ENCODE data around the gene MAPKBP1.

The MAPKBP1 gene

DNA sequence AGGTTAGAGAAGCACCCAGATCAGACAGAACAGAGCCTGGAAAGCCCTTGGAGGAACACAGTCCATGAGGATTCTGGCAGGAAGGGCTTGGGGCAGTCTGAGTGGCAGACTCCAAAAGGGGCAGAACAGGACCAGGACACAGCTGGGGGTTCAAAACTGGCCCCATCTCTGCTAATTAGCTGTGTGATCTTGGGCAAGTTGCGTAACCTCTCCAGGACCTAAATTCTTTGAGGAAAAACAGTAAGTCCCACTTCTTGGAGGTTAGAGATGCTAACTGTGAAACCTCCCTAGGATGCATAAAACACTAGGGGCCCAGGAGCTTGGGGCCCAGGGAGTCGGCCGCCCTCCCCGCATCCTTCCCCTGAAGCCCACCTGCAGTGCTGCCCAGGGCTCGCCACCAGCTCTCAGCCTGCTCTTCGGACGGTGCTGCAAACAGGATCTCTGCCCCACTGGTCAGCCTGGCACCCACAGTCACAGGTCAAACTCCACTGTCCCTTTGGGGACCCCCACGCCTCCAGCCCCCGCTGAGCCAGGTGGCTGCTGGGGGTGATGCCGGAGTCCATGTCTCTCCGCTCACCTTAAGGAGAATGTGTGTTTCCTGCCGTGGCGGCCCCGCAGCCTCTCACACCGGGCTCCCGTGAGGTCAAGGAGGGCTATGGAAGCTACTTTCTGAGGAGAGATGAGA lies 76.3 kb downstream of the MAPKBP1 start:
- no peak for DNase-seq (ENCODE audit: low read depth)

DNA sequence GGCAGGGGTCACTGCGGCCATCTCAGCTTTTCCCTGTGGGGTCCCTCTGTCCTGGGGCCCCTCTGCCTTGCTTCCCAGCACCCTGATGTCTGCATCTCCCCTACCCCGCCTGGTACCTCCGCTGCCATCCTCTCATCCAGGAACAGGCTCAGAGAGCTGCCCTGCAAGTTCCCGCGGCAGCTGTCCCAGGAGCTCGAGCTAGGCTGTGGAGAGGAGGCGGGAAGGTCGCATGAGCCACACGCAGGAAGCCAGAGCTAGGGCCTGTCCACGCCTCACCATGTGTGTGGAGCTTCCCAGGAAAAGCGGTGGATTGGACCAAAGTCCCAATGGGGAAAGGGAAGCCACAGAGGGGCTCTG lies 76.9 kb downstream of the MAPKBP1 start:
- DNase-seq (ENCODE audit: low read depth): no peak

DNA sequence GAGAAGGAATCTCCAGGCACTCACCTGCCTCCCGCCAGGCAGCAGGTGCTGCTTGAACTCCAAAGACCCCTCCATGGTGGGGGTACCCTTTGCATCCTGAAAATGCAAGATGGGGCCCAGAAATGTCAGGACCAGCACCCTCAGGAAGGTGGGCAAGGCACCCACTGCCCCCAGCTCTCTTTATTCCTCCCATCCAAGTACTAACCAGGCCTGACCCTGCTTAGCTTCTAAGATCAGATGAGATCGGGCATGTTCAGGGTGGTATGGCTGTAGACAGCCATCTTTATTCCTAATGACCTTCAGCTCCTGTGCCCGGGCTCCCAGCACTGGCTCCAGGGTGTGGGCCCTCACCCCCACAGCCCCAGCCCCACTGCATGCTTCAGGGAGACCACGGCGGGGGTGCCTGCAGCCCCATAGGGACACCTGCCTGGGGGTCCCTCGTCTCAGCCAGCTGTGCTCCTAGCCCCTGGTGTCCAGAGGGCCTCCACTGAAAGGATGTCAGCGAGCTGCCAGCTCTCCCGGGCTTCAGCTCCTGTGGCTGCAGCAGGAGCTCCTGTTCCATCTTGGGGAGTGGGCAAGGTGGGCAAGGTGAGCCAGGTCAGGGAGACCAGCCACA lies 77.6 kb downstream of the MAPKBP1 start:
- no peak for DNase-seq (ENCODE audit: low read depth)

DNA sequence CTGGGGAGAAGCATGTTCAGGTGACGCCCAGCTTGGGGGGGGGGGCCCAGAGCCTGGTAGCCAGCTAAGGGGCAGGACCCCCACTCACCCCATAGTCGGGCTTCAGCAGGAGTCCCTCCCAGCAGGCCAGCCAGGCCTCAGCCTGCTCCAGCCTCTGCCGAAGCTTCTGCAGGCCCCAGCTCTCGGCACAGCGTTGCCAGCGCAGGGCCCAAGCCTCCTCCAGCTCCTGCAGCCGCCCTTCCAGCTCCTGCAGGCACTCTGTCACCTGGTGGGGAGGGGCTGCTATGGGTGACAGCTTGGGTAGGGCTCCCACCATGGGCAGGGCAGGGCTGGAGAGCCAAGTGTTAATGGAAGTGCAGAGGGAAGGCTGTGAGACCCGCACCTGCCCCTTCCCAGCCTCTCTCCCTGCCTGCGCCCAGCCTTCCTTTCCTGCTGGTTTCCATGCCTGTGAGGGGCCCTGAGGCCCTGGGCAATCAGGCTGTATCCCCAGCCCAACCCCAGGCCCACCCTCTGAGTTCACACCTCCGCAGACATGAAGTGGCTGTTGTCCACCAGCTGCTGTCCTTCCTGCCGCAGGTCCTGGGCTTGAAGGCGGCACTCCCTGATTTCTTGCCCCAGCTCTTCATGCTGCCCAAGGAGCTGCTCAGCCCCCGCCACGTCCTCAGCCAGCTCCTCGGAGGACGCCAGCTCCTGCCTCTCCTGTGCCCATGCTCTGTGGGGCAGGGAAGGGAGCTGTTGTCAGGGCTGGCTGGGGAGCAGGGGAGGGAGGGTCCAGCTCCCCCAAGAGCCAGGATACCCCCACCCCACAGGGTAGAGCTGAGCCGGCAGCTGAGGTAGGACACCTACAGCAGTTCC lies 78.7 kb downstream of the MAPKBP1 start:
- DNase-seq (ENCODE audit: low read depth): no peak

DNA sequence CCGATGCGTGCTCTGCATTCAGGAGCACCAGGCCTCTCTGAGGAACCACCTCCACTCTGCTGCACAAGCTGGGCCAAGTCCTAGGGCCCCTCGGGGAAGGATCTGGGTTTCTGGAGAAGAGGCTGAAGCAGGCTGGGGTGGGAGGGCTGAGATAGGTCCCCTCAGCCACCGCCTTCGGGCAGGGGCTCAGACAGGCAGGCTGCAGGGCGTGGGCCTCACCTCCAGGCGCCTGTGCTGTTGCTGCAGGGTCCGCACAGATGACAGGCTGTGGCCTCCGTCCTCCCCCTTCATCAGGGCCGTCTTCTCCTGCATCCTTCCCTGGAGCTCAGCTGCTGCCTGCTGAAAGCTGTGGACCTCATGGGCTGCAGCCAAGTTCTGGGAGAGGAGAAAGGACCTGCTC lies 79.5 kb downstream of the MAPKBP1 start:
- DNase-seq (ENCODE audit: low read depth): no peak

DNA sequence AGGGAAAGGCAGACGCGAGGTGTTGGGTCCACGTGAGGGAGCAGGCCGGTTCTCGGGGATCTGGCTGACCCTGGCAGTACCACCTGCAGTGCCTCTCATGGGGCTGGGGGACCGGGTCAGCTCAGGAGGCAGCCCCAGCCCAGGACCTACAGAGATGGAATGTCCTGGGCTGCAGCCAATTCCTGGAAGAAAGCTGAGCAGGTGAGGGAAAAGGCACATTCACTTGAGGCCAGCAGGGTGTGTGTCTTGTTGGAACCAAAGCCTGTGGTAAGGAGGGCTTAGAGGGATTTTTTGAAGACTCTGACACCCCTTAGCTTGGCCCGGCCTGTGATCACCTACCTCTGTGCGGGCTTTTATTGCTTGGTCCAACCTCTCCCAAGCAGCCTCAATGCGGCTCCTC lies 80.2 kb downstream of the MAPKBP1 start:
- no peak for DNase-seq (ENCODE audit: low read depth)

DNA sequence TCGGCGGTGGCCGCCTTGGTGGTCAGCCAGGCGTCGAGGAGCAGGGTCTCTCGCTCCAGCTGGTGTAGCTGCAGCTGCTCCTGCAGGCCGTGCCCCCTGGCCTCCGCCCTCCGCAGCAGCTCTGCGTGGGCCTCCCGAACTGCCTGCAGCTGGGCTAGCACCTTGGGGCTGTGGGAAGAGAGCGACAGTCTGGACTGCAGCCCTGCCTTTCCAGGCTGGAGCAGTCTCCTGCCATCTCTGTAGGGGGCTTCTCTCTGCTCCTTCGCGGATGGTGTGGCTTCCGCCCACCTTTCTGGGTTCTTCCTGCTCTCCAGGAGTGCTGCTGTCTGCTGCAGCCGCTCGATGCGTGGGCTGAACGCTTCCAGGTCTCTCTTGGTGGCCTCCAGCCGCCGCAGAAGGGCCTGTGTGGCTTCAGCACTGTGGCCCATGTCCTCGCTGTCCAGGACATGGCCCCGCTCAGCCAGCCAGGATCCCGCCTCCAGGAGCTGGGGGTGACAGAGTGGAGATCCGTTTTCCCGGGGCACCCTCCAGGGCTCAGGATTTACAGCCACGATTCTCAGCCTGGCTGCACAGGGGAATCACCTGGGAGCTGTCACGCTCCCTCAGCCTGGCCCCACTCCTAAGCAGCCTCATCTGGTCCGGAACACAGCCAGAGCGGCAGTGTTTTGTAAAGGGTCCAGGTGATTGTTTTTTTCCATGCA lies 81.1 kb downstream of the MAPKBP1 start:
- no peak for DNase-seq (ENCODE audit: low read depth)

DNA sequence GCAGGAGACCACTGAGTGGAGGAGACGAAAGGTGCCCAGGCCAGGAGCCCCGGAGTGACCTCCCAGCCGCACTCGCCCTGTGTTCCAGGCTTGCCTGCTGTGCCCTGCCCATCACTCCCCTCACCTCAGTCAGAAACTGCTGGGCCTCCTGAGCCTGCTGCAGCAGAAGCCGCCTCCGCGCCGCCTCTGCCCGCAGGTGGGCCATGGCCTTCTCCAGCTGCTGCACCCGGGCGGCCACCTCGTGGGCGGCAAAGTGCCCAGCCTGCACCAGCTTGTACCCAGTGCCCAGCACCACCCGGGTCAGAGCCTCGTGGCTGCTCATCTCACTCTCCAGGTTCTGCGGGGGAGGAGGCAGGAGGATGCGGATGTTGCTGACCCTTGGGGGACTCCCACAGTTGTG lies 82.0 kb downstream of the MAPKBP1 start:
- DNase-seq (ENCODE audit: low read depth): no peak

DNA sequence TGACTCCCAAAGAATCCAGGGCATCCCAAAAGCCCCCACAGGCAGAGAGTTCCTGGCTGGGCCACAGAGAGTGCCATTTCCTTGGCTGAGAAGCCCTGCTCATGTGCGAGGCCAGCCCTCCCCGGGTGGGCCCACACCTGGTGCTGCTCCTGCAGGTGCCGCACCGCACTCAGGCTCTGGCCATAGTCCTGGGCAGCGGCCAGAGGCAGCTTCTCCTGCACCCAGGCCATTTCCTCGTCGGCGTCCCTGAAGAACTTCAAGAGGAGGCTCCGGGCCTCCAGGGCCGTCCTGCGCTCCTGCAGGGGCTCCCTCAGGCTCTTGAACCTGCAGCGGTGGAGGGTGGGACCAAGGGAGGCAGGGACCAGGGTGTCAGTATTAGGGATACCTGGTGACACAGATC lies 82.4 kb downstream of the MAPKBP1 start:
- no peak for DNase-seq (ENCODE audit: low read depth)

DNA sequence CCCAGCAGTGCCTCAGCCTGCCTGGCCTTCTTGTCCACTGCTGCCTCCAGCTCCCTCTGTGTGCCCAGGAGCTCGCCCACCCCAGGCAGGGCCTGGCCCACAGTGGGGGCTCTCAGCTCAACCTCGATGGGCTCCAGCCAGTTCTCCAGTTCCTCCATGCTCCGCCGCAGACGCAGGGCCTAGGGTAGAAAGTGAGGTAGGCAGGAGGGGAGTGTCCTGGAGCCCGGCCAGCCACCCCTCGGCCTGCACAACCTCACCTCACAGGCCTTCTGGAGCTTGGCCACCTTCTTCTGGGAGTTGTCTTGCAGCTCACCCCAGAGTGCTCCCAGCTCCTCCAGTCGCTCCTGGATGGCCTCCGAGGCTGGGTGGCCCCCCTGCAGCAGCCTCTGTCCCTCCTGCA lies 83.0 kb downstream of the MAPKBP1 start:
- no peak for DNase-seq (ENCODE audit: low read depth)

DNA sequence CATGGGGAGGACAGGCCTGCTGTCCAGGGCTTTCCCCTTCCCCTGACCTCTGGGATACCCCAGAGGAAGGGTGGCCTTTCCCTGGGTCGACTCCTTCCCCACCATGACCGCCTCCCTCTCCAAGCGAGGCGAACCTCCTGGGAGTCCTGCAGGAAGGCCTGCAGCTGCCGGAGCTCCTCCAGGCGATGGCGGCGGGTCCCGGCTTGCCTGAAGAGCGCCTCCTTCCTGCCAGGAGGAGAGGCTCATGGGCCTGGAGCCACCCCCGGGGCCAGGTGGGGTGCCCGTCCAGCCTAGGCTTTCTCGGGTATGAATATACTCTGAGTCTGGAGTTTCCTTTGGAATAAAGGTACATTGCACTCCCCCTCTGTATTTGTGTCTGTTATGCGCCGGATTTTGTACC lies 84.5 kb downstream of the MAPKBP1 start:
- DNase-seq (ENCODE audit: low read depth): no peak

DNA sequence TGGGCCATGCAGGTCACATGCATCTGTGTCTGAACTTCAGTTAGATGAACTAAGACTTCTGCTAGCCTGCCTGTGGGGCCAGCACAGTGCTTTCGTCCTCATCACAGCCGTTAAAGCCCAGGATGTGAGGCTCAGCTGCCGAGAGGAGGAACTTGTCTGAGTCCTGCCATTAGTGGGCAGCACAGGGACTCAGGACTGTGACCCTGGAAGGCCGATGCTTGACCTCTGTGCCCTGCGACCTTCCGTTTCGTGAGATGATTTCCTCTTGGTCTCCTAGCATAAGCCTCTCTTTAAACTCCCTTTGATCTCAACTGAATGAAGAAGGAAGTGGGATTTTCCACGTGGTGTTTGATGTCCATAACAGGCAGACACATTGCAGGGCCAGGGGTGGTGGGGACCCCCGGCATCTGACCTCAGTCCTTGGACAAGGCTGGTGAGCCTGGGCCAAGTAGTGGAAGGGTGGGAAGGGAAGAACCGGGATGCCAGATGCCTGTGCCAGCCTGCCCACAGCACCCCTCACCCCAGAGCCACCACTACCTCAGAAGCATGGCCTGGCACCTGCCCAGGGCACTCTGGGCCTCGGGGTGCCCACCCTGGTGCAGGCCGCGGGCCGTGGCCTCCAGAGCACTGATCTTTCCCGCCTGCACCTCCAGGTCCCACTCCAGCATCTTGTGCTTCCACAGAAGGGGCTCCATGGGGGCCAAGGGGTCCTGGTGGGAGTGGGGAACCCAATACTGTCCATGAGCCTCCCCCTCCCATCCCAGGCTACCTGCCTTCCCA lies 86.0 kb downstream of the MAPKBP1 start:
- no peak for DNase-seq (ENCODE audit: low read depth)

DNA sequence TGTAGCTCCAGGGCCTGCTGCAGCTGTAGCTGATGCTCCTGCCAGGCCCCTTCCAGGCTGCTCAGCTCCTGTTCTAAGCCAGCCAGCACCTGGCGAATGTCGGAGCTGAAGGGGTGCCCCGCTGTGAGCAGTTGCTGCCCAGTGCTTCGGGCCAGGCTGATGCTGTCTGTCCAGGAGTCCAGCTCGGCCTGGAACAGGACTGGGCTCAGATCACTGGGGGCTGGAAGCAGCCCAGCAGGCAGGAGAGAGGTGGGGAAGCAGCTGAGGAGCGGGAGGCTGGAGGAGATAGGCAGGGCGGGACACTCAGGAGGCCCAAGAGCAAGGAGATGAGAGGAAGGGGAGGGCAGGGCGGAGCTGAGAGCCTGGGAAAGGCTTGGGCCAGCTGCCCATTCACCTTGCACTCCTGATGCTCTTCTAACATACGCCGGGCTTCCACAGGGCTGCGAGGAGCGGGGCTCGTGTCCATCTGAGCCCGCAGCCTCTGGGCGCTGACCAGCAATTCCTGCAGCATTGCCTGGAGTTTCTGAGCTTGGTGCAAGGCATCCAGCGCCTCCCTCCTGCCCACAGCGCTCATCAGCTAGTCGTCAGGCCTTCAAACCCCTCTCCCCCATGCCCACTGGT lies 87.6 kb downstream of the MAPKBP1 start:
- DNase-seq (ENCODE audit: low read depth): no peak

DNA sequence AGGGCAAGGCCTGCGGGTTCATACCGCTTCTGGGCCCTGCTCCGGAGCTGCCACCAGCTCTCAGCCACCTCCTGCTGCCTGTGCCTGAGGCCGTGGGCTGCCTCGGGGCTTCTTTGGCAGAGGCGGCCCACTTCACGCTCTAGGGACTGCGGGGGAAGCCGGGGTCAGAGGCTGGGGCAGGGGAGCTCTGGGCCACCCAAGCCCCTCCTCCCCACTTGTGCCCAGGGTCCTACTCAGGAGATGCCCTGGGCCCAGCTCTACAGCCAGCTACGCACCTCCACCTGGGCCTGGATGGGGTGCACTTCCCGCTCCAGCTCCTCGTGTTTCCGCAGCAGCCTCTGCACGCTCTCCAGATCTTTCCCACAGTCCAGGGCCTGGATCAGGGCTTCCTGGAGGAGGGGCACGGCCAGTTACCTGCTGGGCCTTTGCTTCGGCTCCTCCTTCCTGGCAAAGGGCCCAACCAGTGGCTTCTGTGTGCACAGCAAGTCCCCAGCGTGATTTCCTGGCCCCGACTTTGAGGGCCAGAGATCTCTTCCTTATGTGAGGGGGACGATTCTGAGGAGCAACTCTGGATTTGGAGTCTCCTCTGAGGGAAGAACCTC lies 88.3 kb downstream of the MAPKBP1 start:
- DNase-seq (ENCODE audit: low read depth): no peak

DNA sequence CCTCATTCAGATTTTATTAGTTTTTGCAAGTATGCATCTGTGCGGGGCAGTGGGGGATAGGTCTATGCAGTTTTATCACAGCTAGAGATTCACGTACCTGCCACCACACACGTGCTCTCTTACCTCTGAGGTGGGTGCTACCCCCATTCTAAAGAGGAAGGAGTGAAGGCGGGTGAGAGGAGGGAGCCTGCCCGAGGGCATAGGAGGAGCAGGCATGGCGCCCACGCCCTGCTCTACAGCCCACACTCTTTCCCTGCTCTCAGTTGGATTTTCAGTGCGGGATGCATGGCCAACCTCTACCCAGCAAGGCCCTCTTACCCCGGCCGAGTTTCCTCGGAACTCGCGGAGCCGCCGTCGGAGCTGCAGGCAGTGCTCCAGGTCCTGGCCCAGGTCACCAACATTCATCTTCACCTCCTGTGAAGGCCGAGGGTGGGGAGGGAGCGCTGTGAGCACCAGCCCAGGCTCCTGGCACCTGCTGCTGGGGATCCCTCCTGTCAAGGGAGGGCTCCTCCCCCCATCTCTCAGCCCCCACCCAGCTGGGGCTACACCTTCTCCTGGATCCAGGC lies 91.3 kb downstream of the MAPKBP1 start:
- no peak for DNase-seq (ENCODE audit: low read depth)

DNA sequence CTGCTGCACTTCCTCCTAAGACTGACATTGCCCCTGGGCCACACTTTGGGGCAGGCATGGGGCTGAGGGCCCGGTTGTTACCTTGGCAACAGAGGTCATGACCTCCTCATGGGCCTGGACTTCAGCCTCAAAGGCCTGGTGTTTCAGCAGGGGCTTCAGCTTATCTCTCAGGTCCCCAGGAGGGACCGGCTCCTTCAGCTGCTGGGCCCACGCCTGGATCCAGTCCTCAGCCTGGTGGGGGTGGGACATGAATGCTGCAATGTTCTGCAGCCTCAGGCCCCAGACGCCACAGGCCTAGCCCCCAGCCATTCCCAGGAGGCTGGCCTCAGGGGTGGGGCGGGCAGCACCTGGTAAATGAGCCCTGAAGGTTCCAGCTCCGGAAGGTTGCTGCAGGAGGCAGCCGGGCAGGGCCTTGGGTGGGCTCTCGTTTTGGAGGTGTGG lies 92.0 kb downstream of the MAPKBP1 start:
- DNase-seq (ENCODE audit: low read depth): no peak

DNA sequence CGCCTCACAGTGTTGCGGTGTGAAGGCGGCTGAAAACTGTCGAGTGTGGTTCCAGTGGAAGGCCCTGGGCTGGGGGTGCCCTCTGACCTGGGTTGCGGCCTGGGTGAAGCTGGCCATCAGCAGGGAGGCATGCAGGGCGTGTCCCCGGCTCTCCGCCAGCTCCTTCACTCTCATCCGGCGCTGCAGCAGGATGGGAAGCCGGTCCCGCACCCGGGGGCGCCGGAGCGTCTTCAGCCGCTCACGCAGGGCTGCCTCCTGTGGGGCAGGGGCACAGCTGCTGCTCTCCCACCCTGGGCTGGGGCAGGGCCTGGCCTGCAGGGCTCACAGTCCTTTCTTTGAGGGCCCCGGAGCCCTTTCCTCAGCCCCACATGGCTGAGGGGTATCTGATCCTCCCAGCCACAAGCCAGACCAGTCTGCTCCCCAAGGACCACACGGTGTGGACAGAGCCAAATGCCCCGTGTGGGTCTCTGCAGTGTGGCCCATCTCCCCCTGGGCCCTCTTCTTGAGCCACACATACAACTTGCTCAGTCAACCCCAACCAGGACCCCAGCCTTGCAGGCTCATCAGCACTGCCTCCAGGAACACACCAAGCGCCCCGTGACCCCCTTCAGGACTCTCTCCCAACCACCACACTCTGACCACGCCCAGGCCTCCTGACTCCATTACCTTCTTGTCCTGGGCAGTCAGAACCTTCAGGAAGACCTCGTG lies 92.7 kb downstream of the MAPKBP1 start:
- DNase-seq (ENCODE audit: low read depth): no peak

DNA sequence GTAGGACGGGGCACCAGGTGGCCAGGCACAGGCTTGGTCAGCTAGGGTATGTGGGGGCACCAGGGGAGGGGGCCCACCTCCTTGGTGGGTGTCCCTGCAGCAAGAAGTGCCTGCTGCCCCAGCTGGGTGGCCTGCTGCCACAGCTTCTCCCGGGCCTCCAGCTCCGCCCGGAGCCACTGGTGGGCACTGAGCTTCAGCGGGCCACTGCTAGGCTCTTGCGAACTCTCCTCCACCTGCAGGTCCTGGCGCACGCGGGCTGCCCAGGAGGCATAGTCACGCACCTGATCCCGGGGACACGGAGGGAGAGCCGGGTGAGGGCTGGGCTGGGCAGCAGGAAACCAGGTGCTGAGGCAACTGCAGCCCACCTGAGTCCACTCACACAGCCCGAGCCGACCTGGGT lies 94.0 kb downstream of the MAPKBP1 start:
- no peak for DNase-seq (ENCODE audit: low read depth)

DNA sequence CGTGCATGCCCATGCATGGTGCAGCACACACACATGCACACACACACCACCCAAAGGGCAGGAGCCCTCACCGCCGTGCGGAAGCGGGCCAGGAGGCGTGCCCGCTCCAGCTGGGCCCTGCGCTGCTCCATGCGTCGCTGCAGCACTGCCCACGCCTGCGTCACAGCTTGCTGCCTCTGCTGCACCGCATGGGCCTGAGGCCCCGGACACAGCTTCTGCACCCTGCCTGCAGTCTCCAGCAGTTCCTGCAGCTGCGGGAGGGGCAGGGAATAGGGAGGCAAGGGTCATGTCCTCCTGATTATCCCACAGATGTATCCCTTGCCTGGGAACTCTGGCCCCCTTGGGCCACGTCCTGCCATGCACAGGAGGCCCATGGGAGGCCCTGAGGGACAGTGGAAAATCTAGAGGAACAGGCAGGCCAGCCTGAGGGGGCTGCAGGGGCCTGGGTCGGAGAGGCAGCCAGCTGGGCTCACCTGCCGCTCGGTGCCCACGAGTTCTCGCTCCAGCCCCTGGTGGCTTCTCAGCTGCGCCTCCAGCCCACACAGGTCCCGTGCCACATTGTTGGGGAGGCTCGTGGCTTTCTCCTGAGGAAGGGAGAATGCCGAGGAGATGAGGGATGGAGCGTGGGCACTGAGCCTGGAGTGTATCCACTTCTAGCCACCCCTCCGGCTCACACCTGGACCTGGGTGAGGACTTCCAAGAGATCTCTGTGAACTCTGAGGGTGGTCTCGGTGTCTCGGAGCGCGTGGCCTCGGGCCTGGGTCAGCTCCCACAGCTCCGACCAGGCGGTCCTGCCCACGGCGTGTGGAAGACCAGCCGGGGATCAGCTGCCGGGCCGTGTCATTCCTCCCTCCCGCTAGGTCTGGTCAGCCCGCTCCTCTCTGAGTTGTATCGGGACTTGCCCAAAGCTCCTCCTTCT lies 95.7 kb downstream of the MAPKBP1 start:
- no peak for DNase-seq (ENCODE audit: low read depth)

Measured in stimulated activated CD8-positive, alpha-beta memory T cell treated with anti-CD3 and anti-CD28 coated beads, Interleukin-4, amount 100 ng/mL, for 24 hours (primary cell).